GM12875 (cell line): ENCODE data around the gene SCAANT1.

Experiments
- H3K4me3 ChIP-seq: one replicate; pipeline ENCODE4 v1.5.1; 2011; ENCODE audit warnings: low read depth, low read length, control low read depth
- TF ChIP-seq, protein P1 (sequence below): IDR thresholded peaks from 2 replicates; pipeline ENCODE4 v1.5.1; 2011; ENCODE audit warnings: low read depth, mild to moderate bottlenecking, control low read depth, inconsistent platforms, low read length, moderate library complexity, borderline replicate concordance; ENCODE audit not compliant: insufficient read depth

SCAANT1 gene

DNA sequence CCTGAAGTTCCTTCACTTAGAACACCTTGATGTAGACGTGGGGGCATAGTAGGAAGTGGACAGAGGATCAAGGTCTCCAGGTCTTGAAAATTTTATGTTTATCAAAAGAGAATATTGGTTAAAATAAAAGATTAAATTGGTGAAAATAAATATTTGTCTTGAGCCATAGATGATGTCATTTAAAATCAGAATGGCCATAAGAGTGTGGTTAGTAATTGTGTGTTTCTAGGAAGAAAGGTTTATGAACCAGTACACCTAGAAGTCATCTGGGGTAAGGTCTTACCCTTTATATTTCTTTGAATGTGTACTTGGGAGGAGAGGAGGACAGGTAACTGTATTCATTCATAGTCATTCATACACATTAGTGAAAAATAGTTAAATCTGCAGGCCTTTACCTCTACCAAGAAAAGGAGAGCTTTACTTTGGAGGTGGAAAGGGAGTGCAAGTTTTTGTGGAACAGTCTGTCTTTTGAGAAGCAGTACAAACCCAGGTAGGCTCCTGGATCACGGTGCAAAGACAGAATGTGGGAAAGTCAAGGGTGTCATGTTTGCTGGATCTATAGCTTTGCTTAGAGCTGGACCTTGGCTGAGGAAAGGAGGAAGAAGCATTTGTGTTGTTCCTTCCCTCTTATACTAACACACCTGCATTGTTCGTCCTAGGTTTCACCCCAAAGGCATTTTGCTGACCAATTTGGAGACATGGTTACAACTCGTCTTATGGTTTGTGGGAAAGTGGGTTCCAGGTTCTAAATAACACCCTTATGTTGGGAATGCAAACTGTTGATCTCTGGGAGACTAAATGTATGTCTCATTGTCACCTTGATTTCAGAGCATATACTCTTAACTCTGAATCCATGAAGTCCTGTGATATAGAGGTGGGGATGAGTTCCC, 6.2 kb downstream of the SCAANT1 start:
- no peak overlapping the region for H3K4me3 ChIP-seq
- TF ChIP-seq, protein P1, sequence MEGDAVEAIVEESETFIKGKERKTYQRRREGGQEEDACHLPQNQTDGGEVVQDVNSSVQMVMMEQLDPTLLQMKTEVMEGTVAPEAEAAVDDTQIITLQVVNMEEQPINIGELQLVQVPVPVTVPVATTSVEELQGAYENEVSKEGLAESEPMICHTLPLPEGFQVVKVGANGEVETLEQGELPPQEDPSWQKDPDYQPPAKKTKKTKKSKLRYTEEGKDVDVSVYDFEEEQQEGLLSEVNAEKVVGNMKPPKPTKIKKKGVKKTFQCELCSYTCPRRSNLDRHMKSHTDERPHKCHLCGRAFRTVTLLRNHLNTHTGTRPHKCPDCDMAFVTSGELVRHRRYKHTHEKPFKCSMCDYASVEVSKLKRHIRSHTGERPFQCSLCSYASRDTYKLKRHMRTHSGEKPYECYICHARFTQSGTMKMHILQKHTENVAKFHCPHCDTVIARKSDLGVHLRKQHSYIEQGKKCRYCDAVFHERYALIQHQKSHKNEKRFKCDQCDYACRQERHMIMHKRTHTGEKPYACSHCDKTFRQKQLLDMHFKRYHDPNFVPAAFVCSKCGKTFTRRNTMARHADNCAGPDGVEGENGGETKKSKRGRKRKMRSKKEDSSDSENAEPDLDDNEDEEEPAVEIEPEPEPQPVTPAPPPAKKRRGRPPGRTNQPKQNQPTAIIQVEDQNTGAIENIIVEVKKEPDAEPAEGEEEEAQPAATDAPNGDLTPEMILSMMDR = no peak

DNA sequence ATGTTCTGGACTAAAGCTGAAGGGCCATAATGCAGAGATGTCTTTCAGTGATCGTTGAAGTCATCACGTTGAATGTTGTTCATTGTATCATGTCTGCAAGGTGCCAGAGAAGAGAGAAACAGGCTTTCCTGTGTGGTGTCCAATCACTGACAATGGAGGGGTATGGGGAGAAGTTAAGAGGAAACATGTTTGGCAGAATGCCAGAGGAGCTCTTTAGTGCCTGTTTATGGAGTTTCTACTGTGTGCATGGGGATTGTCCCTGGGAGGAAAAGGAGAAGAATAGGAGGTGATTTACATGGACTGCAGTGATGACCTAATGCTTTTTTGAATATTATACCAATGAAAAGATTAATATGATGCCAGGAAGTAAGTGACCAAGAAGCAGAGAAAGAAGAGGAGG, 11.7 kb downstream of the SCAANT1 start:
- no peak overlapping the region for H3K4me3 ChIP-seq
- TF ChIP-seq, protein P1 = no peak

DNA sequence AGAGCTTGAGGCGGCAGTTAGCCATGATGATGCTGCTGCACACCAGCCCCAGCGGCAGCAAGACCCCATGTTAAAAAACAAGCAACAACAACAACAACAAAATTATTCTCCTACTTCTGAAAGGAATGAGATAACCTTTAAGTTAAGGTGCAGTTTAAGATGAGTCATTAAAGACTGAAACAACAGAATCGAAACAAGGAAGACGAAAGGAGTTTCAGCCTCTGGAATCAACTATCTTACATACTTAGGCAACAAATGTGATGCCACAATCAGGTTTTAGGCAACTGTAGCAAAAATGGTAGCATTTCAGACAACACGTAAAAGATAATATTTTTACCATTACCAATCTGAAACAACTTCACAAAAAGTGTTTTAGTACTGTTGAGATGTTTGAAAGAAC, 12.2 kb downstream of the SCAANT1 start:
- TF ChIP-seq, protein P1 = no peak
- H3K4me3 ChIP-seq = no peak overlapping the region

DNA sequence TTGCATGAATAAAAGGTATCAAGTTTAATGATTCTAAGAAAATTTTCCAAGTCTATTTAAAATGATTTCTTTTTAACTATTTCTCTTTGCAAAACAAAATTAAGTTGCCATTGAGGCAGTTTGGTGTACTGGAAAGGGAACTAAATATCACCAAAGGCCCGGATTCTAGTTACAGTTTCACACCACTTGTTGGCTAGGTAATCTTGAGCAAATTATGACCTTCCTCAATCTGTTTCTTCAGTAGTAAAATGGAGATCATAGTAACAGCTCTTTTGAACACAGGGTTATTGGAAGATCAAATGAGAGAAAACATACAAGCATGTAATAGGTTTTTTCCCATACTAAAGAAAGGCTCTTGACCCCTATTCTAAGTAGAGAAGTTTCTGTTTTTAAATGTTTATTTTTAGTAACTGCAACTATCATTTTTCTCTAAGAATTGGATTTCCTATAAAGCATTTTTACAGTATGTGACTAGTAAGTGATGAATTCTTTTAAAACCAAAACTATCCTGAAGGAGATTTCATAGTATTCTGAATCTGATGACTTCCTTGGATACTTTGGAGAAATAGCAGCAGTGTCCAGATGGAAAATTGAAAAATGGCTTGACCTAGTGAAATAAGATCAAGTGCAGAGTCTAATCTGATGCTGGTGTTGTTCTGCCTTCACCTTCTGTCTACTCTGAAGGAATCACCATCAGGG, 15.7 kb downstream of the SCAANT1 start:
- TF ChIP-seq, protein P1 = no peak

DNA sequence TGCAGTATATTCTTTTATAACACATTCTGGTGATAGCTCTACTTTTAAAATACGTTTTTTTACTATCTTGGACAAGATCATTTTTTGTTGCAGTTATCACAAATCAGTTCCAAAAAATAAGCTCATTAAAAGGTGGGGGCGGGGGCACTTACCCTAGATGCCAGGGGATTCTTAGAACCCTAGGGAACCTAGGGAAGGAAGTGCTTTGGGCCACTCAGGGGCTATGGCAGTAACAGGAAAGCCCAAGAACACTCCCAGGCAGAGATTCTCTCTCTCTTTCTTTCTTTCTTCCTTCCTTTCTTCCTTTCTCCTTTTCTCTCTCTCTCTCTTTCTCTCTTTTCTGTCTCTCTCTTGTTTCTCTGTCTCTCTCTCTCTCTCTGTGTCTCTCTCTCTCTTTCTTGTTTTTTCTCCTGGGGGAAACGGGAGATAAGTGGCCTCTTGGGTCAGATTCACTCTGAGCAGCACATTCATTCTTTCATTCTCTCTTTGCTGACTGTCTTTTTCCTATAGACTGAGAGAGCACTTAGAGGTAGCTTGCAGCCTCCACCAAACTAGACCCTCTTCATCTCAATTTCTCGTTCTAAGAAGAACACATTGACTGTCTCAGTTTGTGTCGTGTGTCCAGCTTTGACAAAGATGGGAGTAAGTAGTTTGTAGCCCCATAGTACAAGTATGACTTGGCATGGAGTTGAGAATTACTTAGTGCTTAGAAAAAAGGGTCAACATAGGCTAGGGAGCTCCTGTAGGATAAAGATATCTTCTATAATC, 16.6 kb downstream of the SCAANT1 start:
- TF ChIP-seq, protein P1 = no peak
- no peak overlapping the region for H3K4me3 ChIP-seq

More for the DNA sequence above, 15.7 kb downstream of the SCAANT1 start:
- no peak overlapping the region for H3K4me3 ChIP-seq

DNA sequence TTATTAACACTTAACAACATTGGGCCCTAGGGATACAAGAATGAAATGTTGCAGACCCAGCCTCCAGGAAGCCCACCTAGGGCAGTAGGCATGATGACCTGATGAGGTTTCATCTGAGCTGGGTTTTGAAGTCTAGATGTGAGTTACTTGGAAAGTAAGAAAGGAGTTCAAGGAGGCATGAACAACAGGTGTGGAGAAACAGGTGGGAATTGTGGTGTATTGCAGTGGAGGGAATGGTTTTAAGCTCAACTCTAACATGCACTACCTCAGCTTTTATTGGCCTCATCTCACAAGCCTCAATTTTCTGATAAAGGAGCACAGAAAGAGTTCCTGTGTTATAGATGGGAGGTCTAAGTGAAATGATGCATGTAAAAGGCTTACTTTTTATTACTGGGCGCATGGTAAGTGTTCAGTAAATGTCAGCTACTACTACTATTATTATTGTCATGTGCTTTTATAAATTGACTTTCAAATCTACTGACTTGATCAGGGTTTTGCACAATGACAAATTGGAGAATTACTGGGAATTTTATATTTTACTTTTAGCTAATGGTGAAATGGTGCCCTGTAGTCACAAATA, 19.3 kb downstream of the SCAANT1 start:
- TF ChIP-seq, protein P1 = no peak
- no peak overlapping the region for H3K4me3 ChIP-seq
